ENCODE measurements around the gene DACH2.

DNA sequence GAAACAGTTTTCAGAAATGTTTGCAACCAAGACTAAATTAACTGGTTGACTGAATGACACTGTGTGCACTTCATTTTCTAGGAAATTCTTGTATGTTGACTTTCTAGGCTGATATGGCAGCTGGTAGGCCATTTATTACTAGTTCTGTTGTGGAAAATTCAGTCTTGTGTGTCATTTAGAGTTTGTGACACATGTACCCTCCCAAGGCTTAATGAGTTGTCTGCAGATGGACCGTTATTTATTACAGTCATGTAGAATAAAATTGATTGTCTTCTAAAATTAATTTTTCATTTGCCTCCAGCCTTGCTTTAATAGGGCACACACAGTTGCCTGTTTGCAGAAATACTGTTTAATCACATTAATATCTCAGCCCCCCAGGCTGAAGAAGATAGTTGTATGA lies 30.7 kb downstream of the DACH2 start:
- TF ChIP-seq, protein P1, sequence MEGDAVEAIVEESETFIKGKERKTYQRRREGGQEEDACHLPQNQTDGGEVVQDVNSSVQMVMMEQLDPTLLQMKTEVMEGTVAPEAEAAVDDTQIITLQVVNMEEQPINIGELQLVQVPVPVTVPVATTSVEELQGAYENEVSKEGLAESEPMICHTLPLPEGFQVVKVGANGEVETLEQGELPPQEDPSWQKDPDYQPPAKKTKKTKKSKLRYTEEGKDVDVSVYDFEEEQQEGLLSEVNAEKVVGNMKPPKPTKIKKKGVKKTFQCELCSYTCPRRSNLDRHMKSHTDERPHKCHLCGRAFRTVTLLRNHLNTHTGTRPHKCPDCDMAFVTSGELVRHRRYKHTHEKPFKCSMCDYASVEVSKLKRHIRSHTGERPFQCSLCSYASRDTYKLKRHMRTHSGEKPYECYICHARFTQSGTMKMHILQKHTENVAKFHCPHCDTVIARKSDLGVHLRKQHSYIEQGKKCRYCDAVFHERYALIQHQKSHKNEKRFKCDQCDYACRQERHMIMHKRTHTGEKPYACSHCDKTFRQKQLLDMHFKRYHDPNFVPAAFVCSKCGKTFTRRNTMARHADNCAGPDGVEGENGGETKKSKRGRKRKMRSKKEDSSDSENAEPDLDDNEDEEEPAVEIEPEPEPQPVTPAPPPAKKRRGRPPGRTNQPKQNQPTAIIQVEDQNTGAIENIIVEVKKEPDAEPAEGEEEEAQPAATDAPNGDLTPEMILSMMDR (IDR thresholded peaks at IDR 0.05; ENCODE audit: low read depth, low read length, missing input control) = no peak
- TF ChIP-seq RAD21 (IDR thresholded peaks at IDR 0.05) (no peak), JUND (IDR thresholded peaks at IDR 0.05) (no peak), GABPA (IDR thresholded peaks at IDR 0.05 in 1 of 2, conservative IDR thresholded peaks at IDR 0.05 in 1 of 2) (no peak), EGR1 (IDR thresholded peaks at IDR 0.05; ENCODE audit: low read depth in 2 of 2) (no peak), YY1 (IDR thresholded peaks at IDR 0.05) (no peak), NR2F2 (IDR thresholded peaks at IDR 0.05) (no peak)
- TF ChIP-seq, protein P2, sequence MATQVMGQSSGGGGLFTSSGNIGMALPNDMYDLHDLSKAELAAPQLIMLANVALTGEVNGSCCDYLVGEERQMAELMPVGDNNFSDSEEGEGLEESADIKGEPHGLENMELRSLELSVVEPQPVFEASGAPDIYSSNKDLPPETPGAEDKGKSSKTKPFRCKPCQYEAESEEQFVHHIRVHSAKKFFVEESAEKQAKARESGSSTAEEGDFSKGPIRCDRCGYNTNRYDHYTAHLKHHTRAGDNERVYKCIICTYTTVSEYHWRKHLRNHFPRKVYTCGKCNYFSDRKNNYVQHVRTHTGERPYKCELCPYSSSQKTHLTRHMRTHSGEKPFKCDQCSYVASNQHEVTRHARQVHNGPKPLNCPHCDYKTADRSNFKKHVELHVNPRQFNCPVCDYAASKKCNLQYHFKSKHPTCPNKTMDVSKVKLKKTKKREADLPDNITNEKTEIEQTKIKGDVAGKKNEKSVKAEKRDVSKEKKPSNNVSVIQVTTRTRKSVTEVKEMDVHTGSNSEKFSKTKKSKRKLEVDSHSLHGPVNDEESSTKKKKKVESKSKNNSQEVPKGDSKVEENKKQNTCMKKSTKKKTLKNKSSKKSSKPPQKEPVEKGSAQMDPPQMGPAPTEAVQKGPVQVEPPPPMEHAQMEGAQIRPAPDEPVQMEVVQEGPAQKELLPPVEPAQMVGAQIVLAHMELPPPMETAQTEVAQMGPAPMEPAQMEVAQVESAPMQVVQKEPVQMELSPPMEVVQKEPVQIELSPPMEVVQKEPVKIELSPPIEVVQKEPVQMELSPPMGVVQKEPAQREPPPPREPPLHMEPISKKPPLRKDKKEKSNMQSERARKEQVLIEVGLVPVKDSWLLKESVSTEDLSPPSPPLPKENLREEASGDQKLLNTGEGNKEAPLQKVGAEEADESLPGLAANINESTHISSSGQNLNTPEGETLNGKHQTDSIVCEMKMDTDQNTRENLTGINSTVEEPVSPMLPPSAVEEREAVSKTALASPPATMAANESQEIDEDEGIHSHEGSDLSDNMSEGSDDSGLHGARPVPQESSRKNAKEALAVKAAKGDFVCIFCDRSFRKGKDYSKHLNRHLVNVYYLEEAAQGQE (IDR thresholded peaks at IDR 0.05) = no peak
- TF ChIP-seq, protein P3, sequence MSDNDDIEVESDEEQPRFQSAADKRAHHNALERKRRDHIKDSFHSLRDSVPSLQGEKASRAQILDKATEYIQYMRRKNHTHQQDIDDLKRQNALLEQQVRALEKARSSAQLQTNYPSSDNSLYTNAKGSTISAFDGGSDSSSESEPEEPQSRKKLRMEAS (IDR thresholded peaks at IDR 0.05) = no peak
- TF ChIP-seq, protein P4, sequence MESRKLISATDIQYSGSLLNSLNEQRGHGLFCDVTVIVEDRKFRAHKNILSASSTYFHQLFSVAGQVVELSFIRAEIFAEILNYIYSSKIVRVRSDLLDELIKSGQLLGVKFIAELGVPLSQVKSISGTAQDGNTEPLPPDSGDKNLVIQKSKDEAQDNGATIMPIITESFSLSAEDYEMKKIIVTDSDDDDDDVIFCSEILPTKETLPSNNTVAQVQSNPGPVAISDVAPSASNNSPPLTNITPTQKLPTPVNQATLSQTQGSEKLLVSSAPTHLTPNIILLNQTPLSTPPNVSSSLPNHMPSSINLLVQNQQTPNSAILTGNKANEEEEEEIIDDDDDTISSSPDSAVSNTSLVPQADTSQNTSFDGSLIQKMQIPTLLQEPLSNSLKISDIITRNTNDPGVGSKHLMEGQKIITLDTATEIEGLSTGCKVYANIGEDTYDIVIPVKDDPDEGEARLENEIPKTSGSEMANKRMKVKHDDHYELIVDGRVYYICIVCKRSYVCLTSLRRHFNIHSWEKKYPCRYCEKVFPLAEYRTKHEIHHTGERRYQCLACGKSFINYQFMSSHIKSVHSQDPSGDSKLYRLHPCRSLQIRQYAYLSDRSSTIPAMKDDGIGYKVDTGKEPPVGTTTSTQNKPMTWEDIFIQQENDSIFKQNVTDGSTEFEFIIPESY (IDR thresholded peaks at IDR 0.05) = no peak
